Peyer's patch (tissue), 4 donors: ENCODE data around the gene LCE3E.

Experiments used
- CTCF ChIP-seq, 6 experiments: fragments of 450-650 bp in 4 of 6; fragments of 200-600 bp in 2 of 6; sonication (generic) in 1 of 6; IDR thresholded peaks; one replicate each; pipeline ENCODE4 v1.5.1; 2017 to 2019; ENCODE audit warnings: antibody characterized with exemption in 6 of 6, mild to moderate bottlenecking in 3 of 6, moderate library complexity in 1 of 6
- POLR2A ChIP-seq, 2 donors: fragments of 450-650 bp; IDR thresholded peaks; one replicate each; pipeline ENCODE4 v1.5.1; 2017; ENCODE audit warnings: antibody characterized with exemption in 2 of 2, mild to moderate bottlenecking in 2 of 2, moderate library complexity in 2 of 2

- TF ChIP-seq CTCF (IDR thresholded peaks at IDR 0.05) (no peak), POLR2A (IDR thresholded peaks at IDR 0.05) (no peak)
These were observed 41.4 kb downstream of the LCE3E start for GRCh38 chr1:152525080-152525641.
